GM21723 (cell line): ENCODE data around the gene RBM38.
"Not testable (repeated sequence)": the region's sequence is repeated elsewhere in the genome, so short reads cannot be mapped to it uniquely, and the experiment has no call there.

Source experiments
- ATAC-seq: cut with Tn5 transposase; IDR thresholded peaks from one replicate; pipeline ENCODE4 v1.9.1; 2021; ENCODE audit warnings: mild to moderate bottlenecking, moderate library complexity; ENCODE audit not compliant: unreplicated experiment

Gene RBM38

GRCh38 chr20:57416296-57417022, 25.3 kb downstream of the RBM38 start:
- ATAC-seq = no peak

GRCh38 chr20:57417051-57417689, 26.0 kb downstream of the RBM38 start:
- no peak for ATAC-seq

GRCh38 chr20:57417830-57418780, 26.9 kb downstream of the RBM38 start:
- ATAC-seq = no peak

GRCh38 chr20:57419479-57419878, 28.3 kb downstream of the RBM38 start:
- not testable (repeated sequence) for ATAC-seq

GRCh38 chr20:57420571-57421252, 29.5 kb downstream of the RBM38 start:
- ATAC-seq = no peak

GRCh38 chr20:57421253-57422220, 30.3 kb downstream of the RBM38 start:
- no peak for ATAC-seq

GRCh38 chr20:57422254-57422653, 31.1 kb downstream of the RBM38 start:
- ATAC-seq = no peak

- no peak for ATAC-seq
Observed at GRCh38 chr20:57425150-57426013, 34.2 kb downstream of the RBM38 start.

GRCh38 chr20:57426271-57426689, 35.1 kb downstream of the RBM38 start:
- no peak for ATAC-seq

- no peak for ATAC-seq
Observed at GRCh38 chr20:57426831-57427230, 35.6 kb downstream of the RBM38 start.

- ATAC-seq = no peak
Observed at GRCh38 chr20:57428324-57429158, 37.3 kb downstream of the RBM38 start.

GRCh38 chr20:57429159-57429496, 37.9 kb downstream of the RBM38 start:
- ATAC-seq = no peak

GRCh38 chr20:57429580-57430200, 38.5 kb downstream of the RBM38 start:
- no peak for ATAC-seq

GRCh38 chr20:57430201-57430596, 39.0 kb downstream of the RBM38 start:
- not testable (repeated sequence) for ATAC-seq

- ATAC-seq = no peak
Observed at GRCh38 chr20:57431539-57431835, 40.3 kb downstream of the RBM38 start.

- no peak for ATAC-seq
Observed at GRCh38 chr20:57432480-57432861, 41.3 kb downstream of the RBM38 start.

- peak; percentile 86 for ATAC-seq
Observed at GRCh38 chr20:57432862-57433491, 41.8 kb downstream of the RBM38 start.
